NCI-H1694 (cell line): ENCODE measurements around the gene DYNC1I1.
"Not testable (repeated sequence)": the region's sequence is repeated elsewhere in the genome, so short reads cannot be mapped to it uniquely, and the experiment has no call there.

Experiments
- DNase-seq: peaks from one replicate; lab custom pipeline; 2025; lab: John Stamatoyannopoulos, UW

Gene DYNC1I1

GRCh38 chr7:95910341-95910740 is 138.0 kb downstream of the DYNC1I1 start:
- no peak for DNase-seq

DNA sequence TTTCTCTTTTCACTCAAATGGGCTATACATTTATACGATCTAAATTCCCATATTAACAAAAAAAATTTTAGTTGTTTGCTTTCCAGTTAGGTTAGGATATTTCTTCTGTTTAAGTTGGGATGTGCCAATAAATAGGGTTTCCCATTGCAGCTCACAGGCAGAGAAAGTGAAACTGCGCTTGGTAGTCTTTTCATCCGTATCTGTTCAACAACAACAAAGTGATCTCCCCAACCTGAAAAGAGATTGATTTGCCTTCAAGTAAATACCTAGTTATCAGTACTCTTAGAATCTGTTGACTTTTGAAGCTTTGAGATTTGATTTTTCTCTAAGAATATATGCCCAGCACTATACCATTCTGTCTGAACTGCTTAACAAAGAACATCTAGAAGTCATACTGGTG is 143.4 kb downstream of the DYNC1I1 start:
- DNase-seq = no peak

DNA sequence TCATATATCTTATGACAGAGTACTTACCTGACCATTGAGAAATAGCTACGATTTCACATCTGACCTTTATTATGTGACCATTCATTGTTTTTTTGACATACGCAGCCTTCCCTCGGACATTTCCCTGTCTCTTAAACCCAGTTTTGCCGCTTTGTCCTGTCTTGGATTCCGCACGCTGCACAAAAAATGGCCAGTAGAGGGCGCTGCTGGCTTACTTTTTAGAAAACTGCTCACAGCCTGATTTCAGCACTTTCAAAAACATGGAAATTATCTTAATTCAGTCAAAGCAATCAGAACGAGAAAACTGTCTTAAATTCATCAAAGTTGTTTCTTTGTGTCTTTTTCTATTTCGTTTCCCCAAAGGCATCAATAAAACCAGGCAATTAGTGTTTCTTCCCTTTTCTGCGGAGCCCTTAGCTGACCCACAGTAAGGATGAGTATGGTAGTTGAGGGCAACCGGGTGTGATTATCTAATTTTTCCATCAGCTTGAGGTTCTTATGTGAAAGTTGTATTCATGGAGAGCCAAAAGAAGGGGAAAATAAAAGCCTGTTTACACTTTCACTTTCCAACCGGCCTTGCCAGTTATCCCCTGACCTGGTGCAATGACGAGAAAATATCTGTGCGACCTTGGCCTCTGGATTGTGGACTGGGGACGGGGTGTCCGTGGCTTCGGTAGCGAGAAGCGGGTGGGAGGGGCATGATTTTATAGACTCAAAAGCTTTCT is 144.4 kb downstream of the DYNC1I1 start:
- DNase-seq = peak; percentile 76

DNA sequence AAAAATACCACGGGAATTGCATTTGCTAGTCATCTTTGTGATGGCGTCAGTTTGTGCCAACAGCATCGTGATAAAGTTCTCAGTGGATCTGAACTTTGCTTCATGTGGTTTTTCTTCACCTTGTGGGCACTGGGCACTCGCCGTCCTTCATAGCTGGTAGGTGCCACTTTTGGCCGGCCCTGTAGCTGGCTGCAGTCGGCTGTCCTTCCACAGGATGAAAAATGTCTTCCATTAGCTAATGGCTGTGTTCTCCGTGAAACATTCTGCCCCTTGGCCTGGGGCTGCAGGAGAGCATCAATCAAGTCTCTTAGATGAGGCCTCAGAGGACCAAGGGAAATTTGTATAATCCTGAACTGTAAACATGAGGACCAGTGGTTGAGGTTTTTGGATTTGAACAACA is 145.3 kb downstream of the DYNC1I1 start:
- DNase-seq = no peak

DNA sequence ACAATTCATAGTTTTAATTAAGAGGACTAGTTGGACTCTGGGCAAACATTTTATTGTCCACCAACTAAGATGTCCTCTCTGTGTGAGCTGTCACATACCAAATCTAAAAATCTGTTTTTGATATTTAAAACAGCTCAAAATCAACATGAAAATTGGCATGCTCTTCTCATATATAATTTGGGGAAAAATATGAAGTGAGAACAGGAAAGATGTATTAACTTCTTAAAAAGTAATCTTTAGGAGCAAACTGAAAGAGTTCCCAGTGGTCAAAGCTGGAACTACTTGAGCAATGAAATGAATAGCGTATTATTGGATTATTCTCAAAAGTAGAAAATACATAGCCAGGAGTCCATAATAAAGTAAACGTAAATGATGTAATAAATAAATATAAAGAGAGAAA is 147.2 kb downstream of the DYNC1I1 start:
- DNase-seq = no peak

DNA sequence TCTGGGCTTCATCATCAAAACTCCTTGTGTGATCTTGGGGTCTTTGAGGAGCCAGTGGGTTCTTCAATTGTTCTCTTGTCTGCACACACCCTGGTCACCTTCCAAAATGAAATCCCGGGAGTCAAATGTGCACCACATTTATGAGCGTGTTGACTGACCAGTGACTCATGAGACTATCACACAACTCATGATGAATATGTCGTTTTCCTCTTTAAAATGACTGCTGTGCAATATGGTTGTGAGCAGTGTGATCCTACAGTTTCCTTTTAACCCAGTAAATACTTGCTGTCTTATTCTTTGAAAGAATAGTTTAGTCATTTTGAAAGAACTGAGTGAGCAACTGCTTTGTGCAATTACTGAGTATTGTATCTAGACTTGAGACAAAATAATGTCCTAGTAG is 149.2 kb downstream of the DYNC1I1 start:
- no peak for DNase-seq

- DNase-seq = no peak
Measured at GRCh38 chr7:95922191-95922590, 149.8 kb downstream of the DYNC1I1 start.

DNA sequence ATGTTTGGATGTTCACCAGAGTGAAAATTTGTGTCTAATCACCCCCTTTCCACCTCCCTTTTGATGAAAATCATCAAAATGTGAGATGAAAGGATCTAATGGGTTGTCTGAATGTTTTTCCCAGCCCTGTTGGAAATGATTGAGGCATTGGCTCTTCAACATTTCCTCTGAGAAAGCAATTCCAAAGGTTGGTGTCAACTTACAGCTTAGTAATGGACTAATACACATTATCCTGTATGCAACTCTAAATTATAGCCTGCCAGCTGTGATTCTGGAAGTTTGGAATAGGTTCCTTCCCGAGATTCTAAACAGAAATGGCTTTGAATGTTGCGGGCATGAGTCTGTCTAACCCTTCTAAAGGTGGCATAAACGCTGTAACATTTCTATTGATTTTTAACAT is 152.9 kb downstream of the DYNC1I1 start:
- DNase-seq = no peak

GRCh38 chr7:95925971-95926370 is 153.6 kb downstream of the DYNC1I1 start:
- no peak for DNase-seq

DNA sequence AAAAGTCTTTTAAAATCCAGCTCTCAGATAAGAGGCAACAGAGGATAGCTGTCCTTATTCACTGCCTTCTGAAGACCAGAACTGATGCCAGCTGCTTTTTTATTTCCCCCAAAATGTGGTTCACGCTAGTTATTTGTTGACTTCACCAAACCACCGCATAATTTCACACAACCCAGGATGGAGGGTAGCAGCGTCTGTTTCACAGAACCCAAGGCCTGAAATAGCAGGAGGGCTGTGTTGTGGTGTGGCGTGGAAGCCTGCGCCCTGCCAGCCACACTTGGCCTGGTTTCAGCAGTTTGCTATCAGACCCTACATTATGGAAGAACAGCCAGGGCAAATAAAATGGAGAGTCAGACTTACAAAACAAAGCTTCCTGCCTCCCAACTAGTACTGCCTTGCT is 155.4 kb downstream of the DYNC1I1 start:
- no peak for DNase-seq

DNA sequence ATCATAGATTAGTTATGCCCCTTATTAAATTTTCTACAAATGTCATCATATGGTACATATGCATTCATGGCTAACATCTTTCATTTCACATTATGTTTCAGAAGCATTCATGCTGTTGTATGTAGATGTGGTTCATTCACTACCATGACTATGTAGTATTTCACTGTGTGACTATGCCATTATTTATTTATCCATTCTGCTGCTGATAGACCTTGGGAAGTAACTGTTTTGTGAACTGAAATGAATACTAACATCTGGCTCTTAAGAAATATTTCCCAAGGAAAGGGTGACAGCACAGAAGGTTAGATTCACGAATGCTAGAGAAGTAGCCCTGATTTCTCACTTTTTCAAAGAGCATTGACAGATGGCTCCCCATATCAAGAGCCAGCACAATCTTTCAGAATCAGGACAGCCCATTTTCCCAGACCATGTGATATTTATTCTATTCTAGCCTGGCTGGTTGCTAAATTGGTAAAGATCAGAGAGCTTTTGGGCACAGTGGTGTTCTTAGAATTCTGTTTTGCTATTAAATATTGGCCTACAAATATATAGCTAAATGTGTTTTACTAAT is 157.4 kb downstream of the DYNC1I1 start:
- no peak for DNase-seq

GRCh38 chr7:95931460-95932232 is 159.3 kb downstream of the DYNC1I1 start:
- no peak for DNase-seq

- DNase-seq = no peak
Measured at GRCh38 chr7:95933618-95934017, 161.3 kb downstream of the DYNC1I1 start.

DNA sequence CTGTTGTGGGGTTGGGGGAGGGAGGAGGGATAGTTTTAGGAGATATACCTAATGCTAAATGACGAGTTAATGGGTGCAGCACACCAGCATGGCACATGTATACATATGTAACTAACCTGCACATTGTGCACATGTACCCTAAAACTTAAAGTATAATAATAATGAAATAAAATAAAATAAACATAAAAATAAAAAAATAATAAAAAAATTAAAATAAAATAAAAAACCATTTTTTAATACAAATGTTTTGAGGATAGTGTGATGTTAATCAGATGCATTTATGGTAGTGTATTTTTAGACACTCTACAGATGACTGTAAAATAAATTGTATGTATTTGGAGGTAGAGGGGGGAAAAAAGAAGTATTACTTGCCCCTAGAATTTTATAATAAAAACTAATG is 172.5 kb downstream of the DYNC1I1 start:
- not testable (repeated sequence) for DNase-seq

GRCh38 chr7:95950698-95951097 is 178.3 kb downstream of the DYNC1I1 start:
- no peak for DNase-seq

GRCh38 chr7:95951531-95951930 is 179.2 kb downstream of the DYNC1I1 start:
- DNase-seq = no peak

- DNase-seq = no peak
Measured at GRCh38 chr7:95951997-95952795, 179.8 kb downstream of the DYNC1I1 start.

DNA sequence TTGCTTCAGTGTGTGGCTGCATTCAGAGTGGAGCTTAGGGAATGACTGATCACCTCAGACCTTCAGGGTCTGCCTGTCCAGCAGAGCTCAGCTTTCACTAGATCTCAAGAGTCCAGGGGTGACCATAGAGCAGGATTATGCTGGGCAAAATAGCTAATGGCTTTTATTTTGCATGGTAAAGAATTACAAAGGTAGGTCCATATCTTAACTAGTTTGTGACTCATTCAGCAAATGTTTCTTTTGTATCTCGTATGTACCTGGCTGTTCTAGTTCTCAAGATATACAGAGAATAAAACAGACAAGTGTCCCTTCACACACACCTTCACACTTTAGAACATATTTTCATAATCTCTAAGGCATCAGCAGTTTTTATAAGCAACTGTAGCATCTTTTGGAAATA is 180.5 kb downstream of the DYNC1I1 start:
- no peak for DNase-seq

DNA sequence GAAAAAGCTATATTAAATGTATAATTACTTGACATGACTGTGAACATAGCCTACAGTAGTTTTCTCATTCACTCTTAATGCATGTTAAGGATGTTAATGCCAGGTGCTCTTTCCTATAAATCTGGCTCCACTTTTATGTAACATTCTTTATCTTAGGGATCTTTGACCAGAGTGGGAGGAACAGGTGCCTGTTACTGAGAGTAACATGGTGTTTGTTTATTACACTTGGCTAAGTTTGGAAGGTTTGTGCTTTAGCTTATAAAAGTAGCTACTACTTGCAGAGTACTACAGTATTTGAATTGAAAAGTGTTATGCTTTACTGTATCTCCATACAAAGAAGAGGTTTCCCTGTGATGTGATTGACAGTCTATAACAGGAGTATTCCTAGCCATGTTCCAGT is 183.4 kb downstream of the DYNC1I1 start:
- DNase-seq = no peak

- no peak for DNase-seq
Measured at GRCh38 chr7:95957510-95957909, 185.2 kb downstream of the DYNC1I1 start.

GRCh38 chr7:95960706-95961244 is 188.4 kb downstream of the DYNC1I1 start:
- DNase-seq = no peak

DNA sequence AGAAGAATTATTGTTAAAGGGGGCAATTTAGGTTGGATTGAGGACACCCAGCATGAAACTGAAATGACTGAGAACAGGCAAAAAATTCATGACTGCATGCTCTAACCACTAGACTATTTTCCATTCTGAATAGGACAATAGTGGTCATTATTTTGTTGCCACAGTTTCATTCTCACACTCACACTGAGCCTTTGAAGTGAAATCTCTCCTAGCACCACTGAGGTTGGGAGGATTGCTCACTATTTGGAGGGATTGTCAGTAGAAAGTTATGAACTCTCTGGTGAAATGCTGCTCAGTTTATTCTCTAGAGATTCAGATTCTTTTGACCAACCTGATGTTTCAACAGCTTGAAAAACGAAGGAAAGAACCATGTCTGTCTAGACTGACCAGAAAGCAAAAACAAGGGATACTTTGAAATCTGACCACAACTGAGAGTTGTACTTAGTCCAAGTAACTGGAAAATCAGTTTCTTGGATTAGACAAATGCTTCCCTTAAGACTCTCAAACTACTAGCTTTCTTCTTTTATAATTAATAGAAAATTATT is 191.2 kb downstream of the DYNC1I1 start:
- DNase-seq = no peak
